Measurements from ENCODE around the gene INPP5J.

INPP5J gene

GRCh38 chr22:31107178-31107893 is 15.4 kb upstream of the INPP5J start, which contains the start of gene SELENOM (continued):
- peak; percentile 89 for TF ChIP-seq ZSCAN30 (tag by site-specific recombination; IDR thresholded peaks at IDR 0.05)
- TF ChIP-seq ZNF785 (tag by site-specific recombination; IDR thresholded peaks at IDR 0.05): 0 out of 2 replicates have a peak, but pooled peaks have one; percentile 20
- TF ChIP-seq TRIM28 (IDR thresholded peaks at IDR 0.05; ENCODE audit: borderline replicate concordance, low read length): no peak
- peak; percentile 96 for TF ChIP-seq SCRT2 (tag by site-specific recombination; IDR thresholded peaks at IDR 0.05)
- TF ChIP-seq ZNF610 (tag by site-specific recombination; IDR thresholded peaks at IDR 0.05; ENCODE audit: borderline replicate concordance): peak; percentile 98
- peak; percentile 82 for TF ChIP-seq KLF9 (tag by site-specific recombination; IDR thresholded peaks at IDR 0.05; ENCODE audit: low read depth)
- peak; percentile 46 for TF ChIP-seq ZBTB48 (tag by site-specific recombination; IDR thresholded peaks at IDR 0.05)
- TF ChIP-seq KLF10 (tag by site-specific recombination; IDR thresholded peaks at IDR 0.05): peak; percentile 55
- TF ChIP-seq ZFP69B (tag by site-specific recombination; IDR thresholded peaks at IDR 0.05): 0 out of 2 replicates have a peak, but pooled peaks have one; percentile 11
- TF ChIP-seq KLF1 (tag by site-specific recombination; IDR thresholded peaks at IDR 0.05): peak; percentile 81
- TF ChIP-seq HIC1 (tag by site-specific recombination; IDR thresholded peaks at IDR 0.05): no peak
- TF ChIP-seq ZBTB8A (tag by site-specific recombination; IDR thresholded peaks at IDR 0.05): no peak
- TF ChIP-seq, protein P1, sequence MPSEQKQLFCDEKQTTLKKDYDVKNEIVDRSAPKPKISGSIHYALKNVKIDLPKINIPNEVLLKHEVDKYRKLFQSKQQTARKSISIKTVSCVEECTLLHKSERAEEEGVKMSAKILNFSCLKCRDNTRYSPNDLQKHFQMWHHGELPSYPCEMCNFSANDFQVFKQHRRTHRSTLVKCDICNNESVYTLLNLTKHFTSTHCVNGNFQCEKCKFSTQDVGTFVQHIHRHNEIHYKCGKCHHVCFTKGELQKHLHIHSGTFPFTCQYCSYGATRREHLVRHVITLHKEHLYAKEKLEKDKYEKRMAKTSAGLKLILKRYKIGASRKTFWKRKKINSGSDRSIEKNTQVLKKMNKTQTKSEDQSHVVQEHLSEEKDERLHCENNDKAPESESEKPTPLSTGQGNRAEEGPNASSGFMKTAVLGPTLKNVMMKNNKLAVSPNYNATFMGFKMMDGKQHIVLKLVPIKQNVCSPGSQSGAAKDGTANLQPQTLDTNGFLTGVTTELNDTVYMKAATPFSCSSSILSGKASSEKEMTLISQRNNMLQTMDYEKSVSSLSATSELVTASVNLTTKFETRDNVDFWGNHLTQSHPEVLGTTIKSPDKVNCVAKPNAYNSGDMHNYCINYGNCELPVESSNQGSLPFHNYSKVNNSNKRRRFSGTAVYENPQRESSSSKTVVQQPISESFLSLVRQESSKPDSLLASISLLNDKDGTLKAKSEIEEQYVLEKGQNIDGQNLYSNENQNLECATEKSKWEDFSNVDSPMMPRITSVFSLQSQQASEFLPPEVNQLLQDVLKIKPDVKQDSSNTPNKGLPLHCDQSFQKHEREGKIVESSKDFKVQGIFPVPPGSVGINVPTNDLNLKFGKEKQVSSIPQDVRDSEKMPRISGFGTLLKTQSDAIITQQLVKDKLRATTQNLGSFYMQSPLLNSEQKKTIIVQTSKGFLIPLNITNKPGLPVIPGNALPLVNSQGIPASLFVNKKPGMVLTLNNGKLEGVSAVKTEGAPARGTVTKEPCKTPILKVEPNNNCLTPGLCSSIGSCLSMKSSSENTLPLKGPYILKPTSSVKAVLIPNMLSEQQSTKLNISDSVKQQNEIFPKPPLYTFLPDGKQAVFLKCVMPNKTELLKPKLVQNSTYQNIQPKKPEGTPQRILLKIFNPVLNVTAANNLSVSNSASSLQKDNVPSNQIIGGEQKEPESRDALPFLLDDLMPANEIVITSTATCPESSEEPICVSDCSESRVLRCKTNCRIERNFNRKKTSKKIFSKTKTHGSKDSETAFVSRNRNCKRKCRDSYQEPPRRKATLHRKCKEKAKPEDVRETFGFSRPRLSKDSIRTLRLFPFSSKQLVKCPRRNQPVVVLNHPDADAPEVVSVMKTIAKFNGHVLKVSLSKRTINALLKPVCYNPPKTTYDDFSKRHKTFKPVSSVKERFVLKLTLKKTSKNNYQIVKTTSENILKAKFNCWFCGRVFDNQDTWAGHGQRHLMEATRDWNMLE (tag by site-specific recombination; conservative IDR thresholded peaks at IDR 0.05; ENCODE audit: low read depth): no peak
- peak; percentile 52; the same call in 1 of the 2 replicates for TF ChIP-seq SCRT1 (tag by site-specific recombination; IDR thresholded peaks at IDR 0.05; ENCODE audit: borderline replicate concordance)
- TF ChIP-seq, protein P2, sequence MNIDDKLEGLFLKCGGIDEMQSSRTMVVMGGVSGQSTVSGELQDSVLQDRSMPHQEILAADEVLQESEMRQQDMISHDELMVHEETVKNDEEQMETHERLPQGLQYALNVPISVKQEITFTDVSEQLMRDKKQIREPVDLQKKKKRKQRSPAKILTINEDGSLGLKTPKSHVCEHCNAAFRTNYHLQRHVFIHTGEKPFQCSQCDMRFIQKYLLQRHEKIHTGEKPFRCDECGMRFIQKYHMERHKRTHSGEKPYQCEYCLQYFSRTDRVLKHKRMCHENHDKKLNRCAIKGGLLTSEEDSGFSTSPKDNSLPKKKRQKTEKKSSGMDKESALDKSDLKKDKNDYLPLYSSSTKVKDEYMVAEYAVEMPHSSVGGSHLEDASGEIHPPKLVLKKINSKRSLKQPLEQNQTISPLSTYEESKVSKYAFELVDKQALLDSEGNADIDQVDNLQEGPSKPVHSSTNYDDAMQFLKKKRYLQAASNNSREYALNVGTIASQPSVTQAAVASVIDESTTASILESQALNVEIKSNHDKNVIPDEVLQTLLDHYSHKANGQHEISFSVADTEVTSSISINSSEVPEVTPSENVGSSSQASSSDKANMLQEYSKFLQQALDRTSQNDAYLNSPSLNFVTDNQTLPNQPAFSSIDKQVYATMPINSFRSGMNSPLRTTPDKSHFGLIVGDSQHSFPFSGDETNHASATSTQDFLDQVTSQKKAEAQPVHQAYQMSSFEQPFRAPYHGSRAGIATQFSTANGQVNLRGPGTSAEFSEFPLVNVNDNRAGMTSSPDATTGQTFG (tag by site-specific recombination; IDR thresholded peaks at IDR 0.05; ENCODE audit: borderline replicate concordance): no peak
- TF ChIP-seq ZNF114 (tag by site-specific recombination; IDR thresholded peaks at IDR 0.05): no peak
- peak; percentile 78 for TF ChIP-seq SP3 (tag by site-specific recombination; IDR thresholded peaks at IDR 0.05)
- no peak for TF ChIP-seq BCL11B (tag by site-specific recombination; IDR thresholded peaks at IDR 0.05; ENCODE audit: low read depth)
- no peak for TF ChIP-seq ZNF561 (tag by site-specific recombination; IDR thresholded peaks at IDR 0.05; ENCODE audit: borderline replicate concordance)
- TF ChIP-seq, protein P3, sequence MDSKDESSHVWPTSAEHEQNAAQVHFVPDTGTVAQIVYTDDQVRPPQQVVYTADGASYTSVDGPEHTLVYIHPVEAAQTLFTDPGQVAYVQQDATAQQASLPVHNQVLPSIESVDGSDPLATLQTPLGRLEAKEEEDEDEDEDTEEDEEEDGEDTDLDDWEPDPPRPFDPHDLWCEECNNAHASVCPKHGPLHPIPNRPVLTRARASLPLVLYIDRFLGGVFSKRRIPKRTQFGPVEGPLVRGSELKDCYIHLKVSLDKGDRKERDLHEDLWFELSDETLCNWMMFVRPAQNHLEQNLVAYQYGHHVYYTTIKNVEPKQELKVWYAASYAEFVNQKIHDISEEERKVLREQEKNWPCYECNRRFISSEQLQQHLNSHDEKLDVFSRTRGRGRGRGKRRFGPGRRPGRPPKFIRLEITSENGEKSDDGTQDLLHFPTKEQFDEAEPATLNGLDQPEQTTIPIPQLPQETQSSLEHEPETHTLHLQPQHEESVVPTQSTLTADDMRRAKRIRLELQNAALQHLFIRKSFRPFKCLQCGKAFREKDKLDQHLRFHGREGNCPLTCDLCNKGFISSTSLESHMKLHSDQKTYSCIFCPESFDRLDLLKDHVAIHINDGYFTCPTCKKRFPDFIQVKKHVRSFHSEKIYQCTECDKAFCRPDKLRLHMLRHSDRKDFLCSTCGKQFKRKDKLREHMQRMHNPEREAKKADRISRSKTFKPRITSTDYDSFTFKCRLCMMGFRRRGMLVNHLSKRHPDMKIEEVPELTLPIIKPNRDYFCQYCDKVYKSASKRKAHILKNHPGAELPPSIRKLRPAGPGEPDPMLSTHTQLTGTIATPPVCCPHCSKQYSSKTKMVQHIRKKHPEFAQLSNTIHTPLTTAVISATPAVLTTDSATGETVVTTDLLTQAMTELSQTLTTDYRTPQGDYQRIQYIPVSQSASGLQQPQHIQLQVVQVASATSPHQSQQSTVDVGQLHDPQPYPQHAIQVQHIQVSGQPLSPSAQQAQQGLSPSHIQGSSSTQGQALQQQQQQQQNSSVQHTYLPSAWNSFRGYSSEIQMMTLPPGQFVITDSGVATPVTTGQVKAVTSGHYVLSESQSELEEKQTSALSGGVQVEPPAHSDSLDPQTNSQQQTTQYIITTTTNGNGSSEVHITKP (tag by site-specific recombination; IDR thresholded peaks at IDR 0.05): peak; percentile 71
- TF ChIP-seq ZNF37A (tag by site-specific recombination; IDR thresholded peaks at IDR 0.05): no peak
- TF ChIP-seq ZNF239 (tag by site-specific recombination; IDR thresholded peaks at IDR 0.05): no peak
- 0 out of 2 replicates have a peak, but pooled peaks have one; percentile 27 for TF ChIP-seq KLF16 (tag by site-specific recombination; IDR thresholded peaks at IDR 0.05)
- 0 out of 2 replicates have a peak, but pooled peaks have one; percentile 13 for TF ChIP-seq YY1 (tag by site-specific recombination; IDR thresholded peaks at IDR 0.05)
- no peak for TF ChIP-seq ZNF426 (tag by site-specific recombination; IDR thresholded peaks at IDR 0.05)
- no peak for TF ChIP-seq TCF7L2 (IDR thresholded peaks at IDR 0.05; ENCODE audit: borderline replicate concordance, low read depth, low read length)
- peak; percentile 89 for TF ChIP-seq ZIC2 (tag by site-specific recombination; IDR thresholded peaks at IDR 0.05)

All from HEK293 (cell line).